Activated CD4-positive, alpha-beta T cell treated with anti-CD3 and anti-CD28 coated beads for 4 hours (primary cell): Measurements from ENCODE around the gene PSMG1.
A peak's percentile ranks its signal among the peaks of the same experiment; 100 is the strongest.
"Not testable (repeated sequence)": the region's sequence is repeated elsewhere in the genome, so short reads cannot be mapped to it uniquely, and the experiment has no call there.

Experiments
- DNase-seq, 2 donors: peaks; one replicate each; pipeline ENCODE4 v3.0.0-alpha.2; 2020

Gene PSMG1, protein sequence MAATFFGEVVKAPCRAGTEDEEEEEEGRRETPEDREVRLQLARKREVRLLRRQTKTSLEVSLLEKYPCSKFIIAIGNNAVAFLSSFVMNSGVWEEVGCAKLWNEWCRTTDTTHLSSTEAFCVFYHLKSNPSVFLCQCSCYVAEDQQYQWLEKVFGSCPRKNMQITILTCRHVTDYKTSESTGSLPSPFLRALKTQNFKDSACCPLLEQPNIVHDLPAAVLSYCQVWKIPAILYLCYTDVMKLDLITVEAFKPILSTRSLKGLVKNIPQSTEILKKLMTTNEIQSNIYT

DNA sequence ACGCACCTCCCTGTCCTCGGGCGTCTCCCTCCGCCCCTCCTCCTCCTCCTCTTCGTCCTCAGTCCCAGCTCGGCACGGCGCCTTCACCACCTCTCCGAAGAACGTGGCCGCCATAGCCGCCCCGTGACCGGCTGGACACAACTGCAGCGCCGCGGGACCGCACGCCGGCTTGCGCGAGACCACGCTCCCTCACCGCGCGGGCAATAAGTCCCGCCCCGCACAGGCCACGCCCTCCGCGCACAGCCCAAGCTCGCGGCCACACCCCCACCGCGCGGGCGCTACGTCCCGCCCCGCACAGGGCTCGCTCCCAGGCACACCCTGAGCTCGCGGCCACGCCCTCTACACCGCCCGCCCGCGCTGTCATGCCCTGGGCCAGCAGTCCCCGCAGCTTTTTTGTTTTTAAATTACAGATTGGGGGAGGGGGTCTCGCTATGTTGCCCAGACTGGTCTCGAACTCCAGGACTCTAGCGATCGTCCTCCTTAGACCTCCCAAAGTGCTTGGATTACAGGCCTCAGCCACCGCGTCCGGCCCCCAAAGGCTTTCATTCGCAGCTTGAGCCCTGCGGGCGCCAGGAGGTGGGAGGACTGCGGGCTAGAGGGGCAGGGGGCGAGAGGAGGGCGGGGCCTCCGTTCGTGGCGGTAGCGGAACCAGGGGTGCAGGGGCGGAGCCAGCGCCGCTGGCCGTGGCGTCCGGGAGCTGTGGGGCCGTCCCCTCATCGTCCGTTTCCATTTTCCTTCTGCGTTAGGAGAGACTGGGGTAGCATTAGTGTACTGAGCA lies at the start of gene PSMG1:
TSS of gene PSMG1 (minus strand) at position 180 of the 778 bp plus-strand sequence. CDS start at position 114, 66 bp downstream.
- DNase-seq, result peak; percentile 94

DNA sequence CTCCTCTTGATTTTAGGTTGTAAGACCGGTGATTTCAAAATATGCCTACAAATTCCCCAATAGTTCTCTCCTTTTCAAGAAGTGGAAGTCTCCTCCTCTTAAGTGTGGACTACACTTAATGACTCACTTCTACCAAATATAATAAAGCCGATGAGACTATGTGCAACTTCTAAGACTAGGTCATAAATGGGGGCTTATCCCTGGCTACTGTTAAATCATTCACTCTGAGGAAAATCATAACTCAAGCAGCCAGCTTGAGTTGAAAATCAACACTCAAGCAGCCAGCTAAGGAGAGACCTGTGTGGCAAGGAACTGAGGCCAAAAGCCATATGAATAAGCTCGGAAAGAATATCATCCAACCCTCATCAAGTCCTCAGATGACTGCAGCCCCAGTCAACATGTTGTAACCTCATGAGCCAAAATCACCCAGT lies 49.6 kb upstream of the PSMG1 start:
- no peak for DNase-seq

DNA sequence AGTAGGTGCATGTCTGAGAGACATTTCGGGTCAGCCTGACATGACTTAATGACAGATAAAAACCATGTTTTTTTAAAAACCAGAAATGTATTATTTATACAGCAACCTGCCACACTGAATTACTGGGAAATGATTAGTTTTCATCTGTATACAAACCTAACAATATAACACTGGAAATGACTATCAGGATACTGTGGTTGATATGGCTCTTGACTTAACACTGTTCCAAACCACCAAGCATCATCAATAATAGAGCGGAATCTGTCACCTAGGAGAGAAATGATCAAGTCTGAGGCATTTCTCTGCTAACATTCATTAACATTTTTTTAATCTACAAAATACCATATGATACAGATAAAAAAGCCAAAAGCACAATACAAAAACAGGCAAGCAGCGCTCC lies 41.7 kb upstream of the PSMG1 start:
- no peak for DNase-seq

DNA sequence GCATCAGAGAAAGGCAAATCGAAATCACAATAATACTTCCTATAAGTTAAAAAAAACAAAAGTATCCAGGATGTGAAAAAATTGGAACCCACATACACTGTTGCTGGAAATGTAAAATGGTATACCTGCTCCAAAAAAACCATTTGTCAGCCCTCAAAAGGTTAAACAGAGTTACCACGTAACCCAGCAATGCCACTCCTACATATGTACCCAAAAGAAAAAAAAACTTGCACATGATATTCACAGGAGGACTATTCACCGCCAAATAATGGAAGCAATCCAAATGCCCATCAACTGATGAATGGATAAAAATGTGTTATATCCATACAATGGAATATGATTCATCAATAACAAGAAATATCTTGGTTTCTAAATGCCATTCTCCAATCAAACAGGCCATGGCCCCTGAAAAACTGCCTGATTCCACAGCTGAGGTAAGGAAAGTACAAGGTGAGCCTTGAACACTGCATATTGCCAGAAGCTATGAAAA lies 38.8 kb upstream of the PSMG1 start:
- no peak for DNase-seq

DNA sequence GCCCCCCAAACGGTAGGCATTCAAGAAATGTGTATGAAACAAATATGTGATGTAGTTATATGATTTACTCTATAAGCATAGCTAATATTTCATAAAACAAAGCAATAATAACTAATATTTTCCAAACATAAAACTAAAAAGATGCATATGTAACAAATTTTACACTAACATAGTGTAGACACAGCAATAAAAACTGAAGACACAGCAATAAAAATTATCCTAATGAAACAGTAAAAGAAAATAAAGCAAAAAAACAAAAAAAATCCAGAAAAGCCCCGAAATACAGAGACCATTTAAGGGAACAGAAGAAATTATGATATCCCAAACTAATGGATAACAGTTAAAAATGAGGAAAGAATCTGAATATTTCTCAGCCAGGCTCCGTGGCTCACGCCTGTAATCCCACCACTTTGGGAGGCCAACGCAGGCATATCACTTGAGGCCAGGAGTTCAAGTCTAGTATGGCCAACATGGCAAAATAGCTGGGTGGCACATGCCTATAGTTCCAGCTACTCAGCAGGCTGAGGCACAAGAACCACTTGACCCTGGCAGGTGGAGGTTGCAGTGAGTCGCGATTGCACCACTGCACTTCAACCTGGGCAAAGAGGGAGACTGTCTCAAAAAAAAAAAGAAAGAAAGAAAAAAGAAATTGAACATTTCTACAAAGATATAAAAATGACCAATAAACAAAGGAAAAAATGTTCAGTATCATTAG lies 38.2 kb upstream of the PSMG1 start:
- no peak for DNase-seq

DNA sequence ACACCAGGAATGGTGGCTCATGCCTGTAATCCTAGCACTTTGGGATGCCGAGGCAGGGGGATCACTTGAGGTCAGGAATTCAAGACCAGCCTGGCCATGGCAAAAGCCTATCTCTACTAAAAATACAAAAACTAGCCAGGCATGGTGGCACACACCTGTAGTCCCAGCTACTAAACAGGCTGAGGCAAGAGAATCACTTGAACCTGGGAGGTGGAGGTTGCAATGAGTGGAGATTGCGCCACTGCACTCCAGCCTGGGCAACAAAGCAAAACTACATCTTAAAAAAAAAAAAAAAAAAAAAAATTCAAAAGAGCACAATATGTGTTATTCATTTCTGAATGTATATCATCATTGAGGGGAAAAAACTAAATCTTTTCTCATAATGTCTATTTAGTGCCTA lies 37.6 kb upstream of the PSMG1 start:
- not testable (repeated sequence) for DNase-seq

DNA sequence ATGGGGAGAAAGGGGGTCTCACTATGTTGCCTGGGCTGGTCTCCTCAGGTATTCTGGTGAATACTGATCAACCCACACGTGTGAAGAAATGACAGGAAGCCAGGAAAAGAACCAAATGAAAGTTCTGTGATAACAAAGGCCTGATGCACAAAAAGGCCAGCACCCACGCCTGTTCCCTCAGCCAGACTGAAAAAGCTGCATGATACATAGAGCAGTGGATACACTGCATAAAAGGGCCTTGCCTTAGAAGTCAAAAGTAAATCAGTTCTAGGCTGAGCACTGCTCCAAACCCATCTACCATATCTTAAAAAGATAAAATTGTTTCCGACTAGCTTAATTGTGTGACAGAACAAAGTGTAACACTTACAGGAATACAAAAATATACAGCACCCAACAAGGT lies 36.9 kb upstream of the PSMG1 start:
- no peak for DNase-seq

DNA sequence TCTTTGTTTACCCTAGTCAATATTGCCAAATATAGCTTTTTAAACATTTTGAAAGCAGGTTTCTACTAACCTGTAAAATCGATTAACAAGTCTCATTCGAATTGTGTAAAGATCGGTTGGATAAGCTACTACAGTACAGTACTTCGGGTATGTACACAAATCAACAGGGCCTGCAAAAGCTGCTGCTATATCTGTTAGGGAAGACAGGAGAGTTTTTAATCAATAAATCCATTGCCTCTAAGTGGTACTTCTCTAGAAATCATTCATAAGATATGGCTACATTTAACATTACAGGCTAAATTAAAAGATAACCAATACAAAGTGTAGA lies 34.8 kb upstream of the PSMG1 start:
- no peak for DNase-seq

DNA sequence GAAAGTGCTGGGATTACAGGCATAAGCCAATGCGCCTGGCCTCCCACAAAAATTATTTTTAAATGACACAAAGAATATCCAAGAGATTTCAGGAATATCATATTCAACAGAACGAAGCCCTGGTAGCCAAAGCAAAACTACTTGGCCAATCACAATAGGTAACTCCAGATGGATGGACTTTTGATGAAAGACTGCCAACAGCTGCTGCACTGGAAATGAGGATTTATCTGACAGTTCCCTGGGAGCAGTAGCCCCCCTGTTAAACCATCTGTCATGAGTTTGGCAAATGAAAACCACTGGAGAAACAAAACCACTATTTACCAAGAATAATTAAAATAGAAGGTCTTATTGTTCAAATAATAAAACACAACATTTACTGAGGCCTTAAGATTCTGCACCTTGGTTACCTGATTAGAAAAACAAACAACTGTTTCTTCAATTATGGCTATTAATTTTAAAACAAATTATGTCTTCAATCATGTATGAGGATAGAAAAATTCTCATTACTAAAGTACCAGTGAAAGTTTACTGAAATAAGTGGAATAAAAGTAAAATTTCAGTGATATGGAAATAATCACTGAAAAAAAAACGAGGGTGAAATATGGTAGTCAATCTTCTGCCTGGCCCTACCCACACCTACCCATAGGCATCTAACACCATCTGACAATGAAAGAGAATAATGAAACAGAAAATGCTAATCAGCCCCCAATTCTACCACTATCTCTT lies 34.3 kb upstream of the PSMG1 start:
- no peak for DNase-seq

DNA sequence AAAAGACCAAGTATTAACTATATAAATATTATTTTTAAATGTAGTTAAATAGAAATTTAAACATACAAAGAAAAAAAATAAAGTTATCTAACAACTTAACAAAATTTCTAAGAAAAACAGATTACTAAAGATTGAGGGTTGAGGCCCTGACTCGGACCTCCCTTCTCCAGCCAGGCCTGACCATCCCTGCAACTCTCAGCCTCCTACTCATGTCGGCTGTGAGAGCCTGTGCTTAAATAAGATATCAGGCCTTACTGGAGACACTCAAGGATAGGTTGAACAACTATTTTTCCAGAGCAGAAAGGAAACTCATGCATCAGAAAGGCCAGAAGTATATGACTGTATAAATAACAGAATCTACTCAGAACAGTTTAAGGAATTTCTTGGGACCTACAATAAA lies 33.0 kb upstream of the PSMG1 start:
- DNase-seq, result no peak

DNA sequence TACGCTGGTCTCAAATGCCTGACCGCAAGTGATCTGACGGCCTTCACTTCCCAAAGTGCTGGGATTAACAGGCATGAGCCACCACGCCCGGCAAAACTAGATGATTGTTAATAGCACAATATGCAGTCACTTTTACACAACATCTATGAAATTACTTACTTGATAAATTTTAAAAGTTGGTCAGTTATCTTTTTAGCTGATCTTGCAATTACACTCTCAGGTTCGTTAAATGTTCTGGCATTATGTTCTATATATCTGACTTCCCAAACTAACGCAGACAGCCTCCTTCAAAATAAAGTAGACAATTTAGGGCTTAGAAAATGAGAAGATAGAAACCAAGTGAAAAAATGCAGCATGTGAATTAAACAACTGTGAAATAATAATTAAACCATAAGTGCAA lies 31.8 kb upstream of the PSMG1 start:
- no peak for DNase-seq

DNA sequence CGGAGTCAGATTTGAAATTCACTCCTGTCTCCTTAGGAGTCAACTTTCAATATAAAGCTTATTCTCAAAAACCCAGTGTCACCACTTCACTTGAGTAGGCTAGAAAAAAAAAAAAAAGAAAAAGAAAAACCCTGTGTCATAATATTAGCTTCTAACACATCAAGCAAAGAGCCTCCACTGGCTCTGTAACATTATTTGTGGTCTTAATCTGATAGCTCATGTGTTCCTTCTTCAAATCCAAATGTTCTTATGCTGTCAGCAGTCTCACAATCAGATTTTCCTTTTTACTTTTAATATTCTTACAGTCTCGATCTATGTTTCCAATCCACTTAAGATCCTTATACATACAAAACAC lies 26.1 kb upstream of the PSMG1 start:
- no peak for DNase-seq

DNA sequence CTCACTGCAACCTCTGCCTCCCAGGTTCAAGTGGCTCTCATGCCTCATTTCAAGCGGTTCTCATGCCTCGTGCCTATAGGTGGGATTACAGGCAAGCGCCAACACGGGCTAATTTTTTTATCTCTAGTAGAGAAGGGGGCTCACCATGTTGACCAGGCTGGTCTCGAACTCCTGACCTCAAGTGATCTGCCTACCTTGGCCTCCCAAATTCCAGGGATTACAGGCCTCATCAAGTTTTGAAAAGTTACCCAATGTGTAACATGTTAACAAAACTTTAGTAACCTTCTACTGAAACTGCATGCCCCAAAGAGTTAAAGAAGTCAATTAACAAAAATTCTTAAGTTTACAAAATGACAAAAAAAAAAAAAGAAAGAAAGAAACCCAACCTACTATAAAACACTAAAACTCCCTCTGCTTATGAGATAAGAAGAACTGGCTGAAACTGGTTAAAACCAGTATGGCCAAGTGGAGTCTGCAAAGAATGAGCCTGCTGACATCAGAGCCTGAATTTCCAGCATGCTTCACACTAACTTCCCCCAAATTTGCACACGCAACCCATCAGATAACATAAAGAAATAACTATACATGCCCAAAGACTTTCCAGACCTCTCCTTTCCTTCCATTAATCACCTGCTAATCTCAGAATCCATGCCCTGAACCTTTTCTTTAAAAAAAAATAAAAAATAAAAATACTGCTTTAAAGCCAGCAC lies 25.5 kb upstream of the PSMG1 start:
- DNase-seq, result no peak

DNA sequence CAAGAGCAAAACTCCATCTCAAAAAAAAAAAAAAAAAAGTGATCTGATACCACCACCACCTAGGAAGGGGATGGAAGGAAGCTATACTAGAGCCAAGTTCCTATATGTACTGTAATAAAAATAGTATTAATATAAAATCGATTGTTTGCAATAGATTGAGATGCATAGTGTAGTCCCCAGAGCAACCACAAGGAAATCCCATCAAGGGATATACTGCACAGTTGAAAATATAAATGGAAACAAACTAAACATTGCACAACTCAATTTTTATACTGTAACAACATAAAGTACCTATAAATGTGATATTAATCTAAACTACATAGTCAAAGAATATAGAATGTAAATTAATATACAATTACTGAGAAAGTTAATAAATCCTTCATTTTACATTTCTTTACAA lies 20.9 kb upstream of the PSMG1 start:
- DNase-seq, result no peak

DNA sequence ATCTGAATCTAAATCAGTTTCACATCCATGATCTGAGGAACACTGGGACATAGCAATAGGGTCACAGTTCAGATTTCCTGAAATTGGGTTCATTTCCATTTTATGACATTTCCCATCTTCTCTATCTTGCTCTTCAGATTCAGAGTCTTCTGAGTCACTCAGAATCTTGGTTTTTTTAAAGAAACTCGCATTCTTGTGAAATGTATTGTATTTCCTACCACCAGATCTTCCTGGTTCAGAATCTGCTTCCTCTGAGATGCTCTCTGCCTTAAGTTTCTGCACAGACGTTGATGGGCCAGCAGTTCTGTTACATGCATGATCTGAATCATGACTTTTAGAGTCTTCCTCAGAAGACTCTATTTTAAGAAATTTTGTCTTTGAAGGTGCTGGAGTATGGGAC lies 15.5 kb upstream of the PSMG1 start:
- no peak for DNase-seq

DNA sequence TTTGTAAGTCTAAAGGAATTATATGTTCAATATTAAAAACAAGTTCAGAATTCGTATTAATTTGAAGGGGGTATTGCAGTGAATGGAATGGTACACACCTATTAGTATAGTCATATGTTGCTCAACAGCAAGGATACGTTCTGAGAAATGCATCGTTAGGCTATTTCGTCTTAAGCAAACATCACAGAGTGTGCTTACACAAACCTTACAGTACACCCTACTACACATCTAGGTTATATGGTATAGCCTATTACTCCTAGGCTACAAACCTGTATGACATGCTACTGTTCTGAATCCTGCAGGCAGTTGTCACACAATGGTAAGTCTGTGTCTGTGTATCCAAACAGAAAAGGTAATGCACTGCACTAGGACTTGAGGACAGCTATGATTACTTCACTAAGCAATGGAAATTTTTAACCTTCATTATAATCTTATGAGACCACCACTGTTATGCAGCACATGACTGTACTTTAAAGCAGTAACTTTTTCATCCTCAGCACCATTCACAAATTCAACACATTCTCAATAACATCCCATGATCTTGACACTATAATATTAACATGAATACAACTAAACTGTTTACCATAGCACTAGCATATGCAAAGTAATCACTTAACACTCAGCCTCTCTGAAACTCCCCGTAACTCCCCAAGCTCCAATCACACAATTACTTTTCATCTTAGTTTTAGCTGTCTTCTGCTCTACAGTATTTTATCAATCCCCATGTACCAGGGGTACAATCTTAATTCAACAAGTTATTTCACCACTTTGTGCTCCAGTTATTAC lies 14.4 kb upstream of the PSMG1 start:
- no peak for DNase-seq

DNA sequence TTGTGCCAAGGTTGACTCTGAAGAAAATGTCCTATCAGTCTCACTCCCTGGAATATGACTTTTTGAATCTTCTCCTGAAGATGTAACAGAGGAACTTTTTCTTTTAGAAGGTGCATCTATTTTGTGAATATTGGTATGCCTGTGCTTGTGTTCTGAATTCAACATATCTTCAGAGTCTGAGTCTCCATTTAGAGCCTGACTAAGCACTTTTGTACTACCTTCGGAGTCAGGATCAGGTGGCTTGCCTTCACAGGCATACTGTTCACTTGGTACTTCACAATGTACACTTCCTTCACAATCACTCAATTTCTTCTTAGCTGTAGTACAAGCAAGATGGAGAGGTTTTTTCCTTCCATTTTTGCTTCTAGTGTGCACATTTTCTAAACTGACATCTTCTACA lies 13.6 kb upstream of the PSMG1 start:
- DNase-seq, result no peak

DNA sequence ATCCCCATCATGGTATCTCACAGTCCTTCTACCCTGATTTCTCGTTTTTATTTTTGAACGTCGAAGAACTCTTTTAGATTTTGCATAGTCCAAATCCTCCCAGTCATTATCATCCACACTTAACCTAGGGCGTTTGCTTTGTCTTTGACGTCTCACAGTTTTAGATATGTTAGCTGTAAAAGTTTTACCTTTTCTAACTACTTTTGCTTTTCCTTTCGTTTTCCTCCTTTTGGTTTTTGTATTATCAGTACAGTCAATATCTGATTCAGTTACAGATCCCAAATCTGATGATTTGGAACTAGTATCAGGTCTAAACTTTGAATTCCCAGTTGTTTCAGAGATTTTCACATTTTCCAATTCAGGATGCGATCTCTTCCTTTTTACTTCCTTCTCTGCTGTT lies 13.1 kb upstream of the PSMG1 start:
- DNase-seq, result no peak

DNA sequence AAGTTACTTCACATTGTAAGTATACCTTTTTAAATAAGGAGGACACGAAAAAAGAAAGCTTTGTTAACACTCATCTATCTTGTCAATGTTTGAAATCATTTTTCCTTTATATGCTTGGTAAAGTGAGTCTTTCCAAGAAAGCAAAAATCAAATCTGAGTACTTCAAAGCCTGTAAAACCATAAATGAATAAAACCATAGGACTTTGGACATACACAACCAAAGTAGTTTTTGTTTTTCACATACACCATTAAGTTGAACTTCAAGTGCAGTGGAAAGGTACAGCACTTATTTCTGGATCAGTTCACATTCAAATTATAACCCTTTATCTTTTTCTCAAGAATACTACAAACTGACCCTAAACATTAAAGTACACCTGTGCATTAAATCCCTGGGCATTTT lies 10.1 kb upstream of the PSMG1 start:
- no peak for DNase-seq

DNA sequence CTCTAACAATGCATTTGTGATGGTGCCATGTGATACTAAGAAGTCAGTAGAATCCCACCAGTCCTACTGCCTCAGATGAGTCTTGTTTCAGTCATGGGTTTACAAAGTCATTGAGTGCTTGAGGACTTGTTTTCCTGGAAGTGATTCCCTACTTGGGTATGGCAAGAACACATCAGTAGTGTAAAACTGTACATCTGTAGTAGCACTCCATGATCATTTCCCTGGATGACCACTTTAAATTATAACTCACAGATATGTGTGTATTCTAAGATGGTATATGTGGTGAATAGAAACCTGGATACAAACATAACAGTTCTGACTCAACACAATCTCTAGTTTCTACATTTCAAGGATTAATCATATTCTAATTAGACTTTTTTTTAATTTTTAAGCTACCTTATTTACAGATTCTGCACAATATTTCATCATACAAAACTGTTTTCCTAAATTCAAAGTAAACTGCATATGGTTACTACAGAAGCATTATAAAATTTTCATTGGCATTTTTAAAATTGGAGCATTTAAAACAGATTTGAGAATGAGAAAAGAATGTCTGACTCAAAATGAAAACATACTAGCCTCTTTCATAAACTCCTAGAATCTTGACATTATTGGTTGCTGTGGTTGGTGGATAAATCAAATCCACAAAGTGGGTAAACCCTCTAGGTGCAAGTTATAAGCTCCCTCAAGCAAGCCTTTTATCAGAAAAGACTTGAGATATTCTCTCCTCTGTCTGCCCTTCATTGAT lies 6.8 kb upstream of the PSMG1 start:
- DNase-seq, result no peak

DNA sequence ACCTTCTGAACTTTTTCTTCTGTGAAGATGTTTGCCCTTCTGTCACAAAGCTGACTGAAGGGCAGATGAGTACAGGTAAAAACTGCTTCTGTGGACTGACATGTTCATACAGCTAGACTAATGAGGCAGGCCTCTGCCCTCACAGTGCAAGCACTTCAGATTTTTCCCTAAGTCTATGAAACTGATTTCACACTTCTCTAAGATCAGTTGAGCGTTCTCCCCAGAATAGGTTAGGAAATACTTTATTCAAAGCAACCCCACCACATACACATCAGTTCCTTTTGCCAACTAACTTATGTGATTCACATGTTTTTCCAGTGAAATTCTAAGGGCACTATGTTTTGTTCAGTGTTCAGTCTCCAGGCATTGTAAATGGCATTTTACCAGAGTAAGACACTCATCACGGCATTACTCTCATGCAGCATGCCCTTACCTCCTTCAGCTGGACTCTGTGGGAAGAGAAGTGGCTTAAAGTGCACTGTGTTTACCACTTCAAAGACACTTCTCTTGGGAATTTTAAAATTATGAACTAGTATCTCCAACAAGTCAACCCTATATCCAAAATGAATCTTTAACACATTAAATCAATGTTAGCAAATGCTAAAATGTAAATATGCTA lies 5.4 kb upstream of the PSMG1 start:
- DNase-seq, result no peak
